ENCODE results near the gene ITGB2. TPM values are rescaled to one million over a fixed set of nuclear protein-coding genes. Genes with fewer than 3 reads are reported as not detected.

Gene ITGB2
- total RNA-seq, 1 donor from 2014 or later, result 468 TPM

- Histone ChIP-seq H3K27ac (no peak overlapping the region), H3K36me3 (peaks cover 18% of the 10 kb centered on the region), H3K4me3 (no peak overlapping the region), H3K9me3 (no peaks in the 10 kb centered on the region), H3K27me3 (ENCODE audit: low read depth) (peaks cover 6% of the 10 kb centered on the region), H3K4me1 (peaks cover 13% of the 10 kb centered on the region)
- intact Hi-C loops (cut with DNase I), result no loop called here
- DNase-seq (peak; percentile 33), ATAC-seq (no peak)
- no peak for TF ChIP-seq CTCF (IDR thresholded peaks at IDR 0.05)
Observed at GRCh38 chr21:44886113-44887075, 34.3 kb downstream of the ITGB2 start.

GRCh38 chr21:44885615-44886014 lies 35.1 kb downstream of the ITGB2 start:
- no peaks in the 10 kb centered on the region for H3K27me3 ChIP-seq (ENCODE audit: low read depth)
- intact Hi-C loops (cut with DNase I), result no loop called here
- no peak for DNase-seq

GRCh38 chr21:44884097-44884496 lies 36.6 kb downstream of the ITGB2 start:
- Histone ChIP-seq H3K27ac (no peak overlapping the region), H3K27me3 (ENCODE audit: low read depth) (no peaks in the 10 kb centered on the region), H3K4me3 (no peak overlapping the region), H3K36me3 (peaks cover 10% of the 10 kb centered on the region), H3K9me3 (no peaks in the 10 kb centered on the region), H3K4me1 (peaks cover 36% of the 10 kb centered on the region)
- TF ChIP-seq CTCF (IDR thresholded peaks at IDR 0.05), result no peak
- intact Hi-C loops (cut with DNase I), result no loop called here
- ATAC-seq, result no peak
- DNase-seq, result no peak

More at GRCh38 chr21:44885615-44886014, 35.1 kb downstream of the ITGB2 start:
- H3K27ac ChIP-seq, result no peak overlapping the region
- no peak for ATAC-seq
- TF ChIP-seq CTCF (IDR thresholded peaks at IDR 0.05), result no peak
- H3K9me3 ChIP-seq, result no peaks in the 10 kb centered on the region
- peaks cover 21% of the 10 kb centered on the region for H3K4me1 ChIP-seq
- peaks cover 11% of the 10 kb centered on the region for H3K36me3 ChIP-seq
- no peak overlapping the region for H3K4me3 ChIP-seq

GRCh38 chr21:44883250-44883649 lies 37.4 kb downstream of the ITGB2 start:
- TF ChIP-seq CTCF (IDR thresholded peaks at IDR 0.05), result no peak
- Histone ChIP-seq H3K27ac (no peak overlapping the region), H3K27me3 (ENCODE audit: low read depth) (no peaks in the 10 kb centered on the region), H3K9me3 (no peaks in the 10 kb centered on the region), H3K4me1 (peaks cover 43% of the 10 kb centered on the region), H3K36me3 (peaks cover 10% of the 10 kb centered on the region), H3K4me3 (no peak overlapping the region)
- DNase-seq (no peak), ATAC-seq (no peak)
- intact Hi-C loops (cut with DNase I), result no loop called here

- no peaks in the 10 kb centered on the region for H3K9me3 ChIP-seq
- no peak overlapping the region for H3K4me3 ChIP-seq
- intact Hi-C loops (cut with DNase I), result no loop called here
- peaks cover 57% of the 10 kb centered on the region for H3K4me1 ChIP-seq
- no peak for DNase-seq
- peak overlapping the region; percentile 74 for H3K27ac ChIP-seq
- no peak for TF ChIP-seq CTCF (IDR thresholded peaks at IDR 0.05)
- ATAC-seq, result peak; percentile 27 to 28
- H3K27me3 ChIP-seq (ENCODE audit: low read depth), result no peaks in the 10 kb centered on the region
- H3K36me3 ChIP-seq, result peaks cover under 1% of the 10 kb centered on the region
Observed at GRCh38 chr21:44881198-44881872, 39.4 kb downstream of the ITGB2 start.

Measured in lower lobe of right lung (tissue), 2 donors.